GM19351 (cell line): ENCODE measurements around the gene EEA1.
"Not testable (repeated sequence)": the region's sequence is repeated elsewhere in the genome, so short reads cannot be mapped to it uniquely, and the experiment has no call there.

Experiments used
- ATAC-seq: cut with Tn5 transposase; IDR thresholded peaks from one replicate; pipeline ENCODE4 v1.9.1; 2021; ENCODE audit warnings: mild to moderate bottlenecking, moderate library complexity; ENCODE audit not compliant: unreplicated experiment

Gene EEA1

DNA sequence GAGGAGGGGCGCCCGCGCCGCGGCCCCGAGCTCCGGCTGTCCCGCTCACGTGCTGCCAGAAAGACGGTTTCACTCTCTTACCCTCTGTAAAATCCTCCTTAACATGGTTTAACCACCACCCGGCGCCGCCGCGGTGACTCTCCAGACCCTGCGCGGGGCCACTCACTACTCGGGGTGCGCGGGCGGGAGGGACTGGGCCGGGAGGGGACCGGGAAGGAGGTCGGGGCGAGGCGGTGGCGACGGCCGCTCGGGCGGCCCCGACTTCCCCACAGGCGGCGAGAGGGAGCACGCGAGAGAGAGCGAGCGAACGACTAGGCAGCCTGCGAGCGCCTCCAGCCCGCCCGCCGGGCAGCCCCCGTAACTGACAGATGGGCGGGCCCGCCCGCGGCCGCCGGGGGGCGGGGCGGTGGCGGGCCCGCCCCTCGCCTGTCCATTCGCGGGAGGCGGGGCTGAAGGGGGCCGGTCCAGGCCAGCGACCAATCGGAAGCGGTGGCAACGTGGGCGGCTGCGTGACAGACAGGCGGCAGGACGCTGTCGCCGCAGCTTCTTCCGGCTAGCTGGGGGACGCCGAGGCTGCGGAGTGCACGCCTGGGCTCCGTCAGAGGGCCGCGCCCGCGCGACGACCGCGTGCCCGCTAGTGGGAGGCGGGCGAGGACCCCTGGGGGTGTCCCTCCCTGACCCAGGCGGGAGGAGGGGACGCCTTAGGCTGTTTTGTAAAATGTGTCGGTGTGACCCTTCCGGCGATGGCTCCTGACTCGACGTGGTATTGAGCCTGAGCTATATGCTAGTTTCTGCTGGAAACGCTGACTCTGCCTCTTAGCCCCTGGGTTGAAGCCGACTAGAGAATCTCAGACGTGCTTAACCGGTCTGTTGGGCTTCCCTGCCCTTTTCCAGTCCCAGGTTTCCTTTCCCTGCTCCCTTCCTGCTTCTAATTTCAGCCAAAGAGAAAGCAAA lies at the start of gene EEA1:
TSS of gene EEA1 (minus strand) at position 334 of the 954 bp plus-strand sequence. CDS start at position 105, 229 bp downstream.
- peak; percentile 83 for ATAC-seq

DNA sequence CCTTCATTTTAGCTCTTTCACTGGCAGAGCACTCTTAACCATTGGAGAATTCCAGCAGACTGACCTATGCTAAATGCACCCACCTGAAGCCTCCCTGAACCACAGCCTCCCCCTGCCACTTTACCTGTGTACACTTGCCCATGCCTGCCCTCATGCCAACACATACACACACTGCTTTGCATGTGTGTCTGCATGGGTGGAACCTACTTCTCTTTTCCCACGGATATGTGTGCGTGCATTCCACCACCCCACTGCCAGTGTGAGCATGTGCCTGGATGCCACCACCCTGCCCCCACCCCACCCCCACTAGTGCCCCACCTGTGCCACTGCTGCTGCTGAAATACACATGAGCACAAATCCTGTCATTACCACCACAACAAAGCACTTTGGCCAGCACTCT lies 49.5 kb upstream of the EEA1 start:
- no peak for ATAC-seq

DNA sequence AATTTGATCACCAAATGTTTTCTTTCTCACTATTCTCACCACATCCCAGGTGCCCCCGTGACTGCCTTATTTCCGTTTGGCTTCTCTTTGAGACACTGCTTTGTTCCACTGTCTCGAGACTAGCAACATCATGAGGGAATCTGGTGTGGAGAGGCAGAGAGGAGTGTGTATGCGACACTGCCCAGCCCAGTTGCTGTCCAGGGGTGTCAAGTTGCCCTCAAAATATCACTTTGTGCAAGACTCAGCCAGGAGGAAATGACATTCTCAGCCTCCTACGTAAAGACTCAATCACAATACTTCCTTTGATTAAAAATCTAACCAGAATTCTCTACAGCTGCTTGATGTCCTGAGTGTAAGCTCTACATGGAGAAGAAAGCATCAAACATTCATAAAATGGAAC lies 48.2 kb upstream of the EEA1 start:
- ATAC-seq: no peak

- ATAC-seq: no peak
These were observed 45.7 kb upstream of the EEA1 start for GRCh38 chr12:92974759-92975158.

DNA sequence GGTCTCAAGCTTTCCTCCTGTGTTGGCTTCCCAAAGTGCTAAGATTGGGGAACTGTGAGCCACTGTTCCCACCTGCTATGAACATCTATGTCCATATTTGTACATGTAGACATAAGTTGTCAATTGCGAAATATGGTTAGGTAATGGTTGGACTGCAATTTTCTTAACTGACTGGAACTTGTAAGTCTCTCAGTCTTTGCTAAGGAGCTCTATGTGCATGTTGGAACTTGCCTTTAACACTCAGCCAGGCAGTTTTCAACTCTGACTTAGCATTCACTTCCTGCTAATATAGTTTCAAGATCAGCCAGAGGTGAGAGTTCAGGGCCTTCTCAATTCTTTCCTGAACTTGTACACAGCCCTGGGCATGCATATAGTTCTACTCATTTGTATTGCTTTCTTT lies 44.5 kb upstream of the EEA1 start:
- no peak for ATAC-seq

GRCh38 chr12:92971859-92972524 lies 42.9 kb upstream of the EEA1 start:
- ATAC-seq: no peak

- no peak for ATAC-seq
These were observed 39.2 kb upstream of the EEA1 start for GRCh38 chr12:92968176-92968813.

GRCh38 chr12:92964378-92964777 lies 35.3 kb upstream of the EEA1 start:
- not testable (repeated sequence) for ATAC-seq

GRCh38 chr12:92961949-92962348 lies 32.9 kb upstream of the EEA1 start:
- ATAC-seq: no peak

DNA sequence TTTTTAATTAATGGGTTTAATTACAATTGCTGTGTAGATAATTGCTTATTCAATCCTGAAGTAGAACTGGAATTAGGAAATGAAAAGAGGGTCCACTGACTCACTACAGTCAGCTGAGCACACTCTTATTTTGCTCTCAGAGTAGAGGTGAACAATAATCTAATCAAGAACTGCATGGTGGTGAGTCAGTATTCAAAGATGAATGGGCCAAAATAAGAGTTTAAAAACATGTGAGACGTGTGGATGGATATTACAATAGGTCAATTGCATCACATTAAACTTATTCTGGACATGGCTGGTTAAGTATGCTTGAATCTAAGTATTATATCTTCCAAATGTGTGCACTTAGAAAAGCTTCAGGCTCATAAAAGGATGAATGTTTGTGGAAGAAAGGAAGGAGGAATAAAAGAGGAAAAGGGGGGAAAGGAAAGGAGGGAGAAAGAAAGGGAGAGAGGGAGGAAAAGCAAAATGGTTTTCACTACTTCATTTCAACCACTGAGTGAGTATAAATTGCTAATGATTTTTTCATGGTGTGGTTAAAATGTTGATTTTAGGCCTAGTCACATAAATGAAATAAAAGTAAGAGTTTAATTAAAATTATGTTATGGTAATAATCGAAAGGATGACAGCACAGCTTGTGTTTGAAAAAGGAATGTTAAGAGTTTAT lies 27.0 kb upstream of the EEA1 start:
- ATAC-seq: no peak

- no peak for ATAC-seq
These were observed 24.7 kb upstream of the EEA1 start for GRCh38 chr12:92953747-92954146.

DNA sequence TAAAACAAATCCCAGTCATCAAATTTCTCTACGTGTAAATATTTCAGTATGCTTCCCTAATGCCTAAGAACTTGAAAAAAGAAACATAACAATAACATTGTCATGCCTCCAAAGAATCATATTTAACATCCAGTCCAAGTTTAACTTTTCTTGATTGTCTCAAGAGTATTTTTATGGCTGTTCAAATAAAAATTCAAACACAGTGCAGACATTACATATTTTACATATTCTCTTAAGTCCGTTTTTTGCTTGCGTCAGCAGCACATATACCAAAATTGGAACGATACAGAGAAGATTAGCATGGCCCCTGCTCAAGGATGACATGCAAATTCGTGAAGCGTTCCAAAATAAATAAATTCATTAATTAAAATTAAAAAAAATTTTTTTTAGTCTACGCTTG lies 23.3 kb upstream of the EEA1 start:
- ATAC-seq: no peak

- no peak for ATAC-seq
These were observed 21.9 kb upstream of the EEA1 start for GRCh38 chr12:92951006-92951405.

DNA sequence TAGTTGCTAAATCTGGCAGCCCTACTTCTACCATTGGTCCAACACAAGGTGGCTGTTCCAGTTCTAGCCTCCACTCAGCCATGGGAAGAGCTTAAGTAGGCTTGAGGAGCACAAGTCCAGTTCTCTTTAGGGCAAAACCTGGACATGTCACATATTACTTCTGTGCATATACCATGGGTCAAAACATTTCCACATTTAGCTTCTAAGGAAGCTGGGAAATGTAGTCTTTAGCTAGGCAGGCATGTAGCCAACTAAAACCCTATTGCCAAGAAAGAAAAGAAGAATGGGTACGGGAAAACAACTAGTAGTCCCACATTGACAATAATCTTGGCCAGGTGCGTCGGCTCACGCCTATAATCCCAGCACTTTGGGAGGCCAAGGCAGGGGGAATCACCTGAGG lies 20.9 kb upstream of the EEA1 start:
- no peak for ATAC-seq

- ATAC-seq: no peak
These were observed 20.4 kb upstream of the EEA1 start for GRCh38 chr12:92949466-92949865.

DNA sequence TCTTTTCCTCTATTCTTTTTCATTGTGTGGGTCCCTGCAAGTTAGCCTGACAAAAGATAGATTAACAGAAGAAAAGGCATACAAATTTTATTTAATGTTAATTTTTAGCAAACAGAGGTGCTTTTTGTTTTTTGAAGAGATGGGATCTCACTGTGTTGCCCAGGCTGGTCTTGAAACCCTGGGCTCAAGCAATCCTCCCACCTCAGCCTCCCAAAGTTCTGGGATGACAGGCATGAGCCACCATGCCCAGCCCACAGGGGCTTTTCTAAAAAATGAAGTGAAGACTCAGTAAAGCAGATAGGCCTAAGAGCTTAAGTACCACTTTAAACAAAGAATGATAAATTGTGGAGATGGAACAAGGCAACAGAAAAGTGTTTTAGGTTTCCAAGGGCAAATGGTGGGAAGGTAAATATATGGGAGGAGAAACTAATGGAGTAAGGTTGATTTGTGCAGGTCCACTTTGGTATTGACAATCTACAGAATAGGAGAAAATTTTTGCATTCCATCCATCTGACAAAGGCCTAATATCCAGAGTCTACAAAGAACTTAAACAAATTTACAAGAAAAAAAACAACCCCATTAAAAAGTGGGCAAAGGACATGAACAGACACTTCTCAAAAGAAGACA lies 18.6 kb upstream of the EEA1 start:
- no peak for ATAC-seq

- ATAC-seq: no peak
These were observed 16.6 kb upstream of the EEA1 start for GRCh38 chr12:92945659-92946220.

DNA sequence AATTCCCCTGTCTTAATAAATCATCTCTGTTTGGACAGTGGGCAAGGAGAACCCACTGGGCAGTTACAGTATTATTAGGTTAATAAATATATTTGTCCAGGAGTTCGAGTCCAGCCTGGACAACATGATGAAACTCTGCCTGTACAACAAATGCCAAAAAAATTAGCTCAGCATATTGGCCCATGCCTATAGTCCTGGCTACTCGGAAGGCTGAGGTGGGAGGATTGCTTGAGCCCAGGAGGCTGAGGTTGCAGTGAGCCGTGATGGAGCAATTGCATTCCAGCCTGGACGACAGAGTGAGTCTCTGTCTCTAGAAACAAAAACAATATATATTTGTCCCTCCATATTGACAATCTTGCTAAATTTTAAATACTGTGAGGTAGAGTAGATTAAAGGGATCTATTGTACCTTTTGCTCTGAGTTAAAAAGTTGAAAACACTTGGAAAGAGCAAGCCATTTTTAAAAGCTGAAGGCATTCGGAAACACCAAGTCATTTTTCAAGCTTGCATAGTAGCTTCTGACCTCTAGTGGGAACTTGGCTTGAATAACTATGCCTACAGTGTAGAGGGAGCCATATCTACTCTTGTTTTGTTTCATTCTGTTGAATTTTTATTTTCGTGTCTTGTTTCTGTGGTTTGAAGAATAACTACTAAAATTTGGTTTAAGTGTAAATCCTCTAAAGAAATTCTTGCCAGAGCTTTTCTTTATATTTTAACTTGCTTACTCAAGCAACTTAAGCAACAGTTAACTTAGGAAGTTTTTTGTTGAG lies 14.6 kb upstream of the EEA1 start:
- ATAC-seq: no peak

DNA sequence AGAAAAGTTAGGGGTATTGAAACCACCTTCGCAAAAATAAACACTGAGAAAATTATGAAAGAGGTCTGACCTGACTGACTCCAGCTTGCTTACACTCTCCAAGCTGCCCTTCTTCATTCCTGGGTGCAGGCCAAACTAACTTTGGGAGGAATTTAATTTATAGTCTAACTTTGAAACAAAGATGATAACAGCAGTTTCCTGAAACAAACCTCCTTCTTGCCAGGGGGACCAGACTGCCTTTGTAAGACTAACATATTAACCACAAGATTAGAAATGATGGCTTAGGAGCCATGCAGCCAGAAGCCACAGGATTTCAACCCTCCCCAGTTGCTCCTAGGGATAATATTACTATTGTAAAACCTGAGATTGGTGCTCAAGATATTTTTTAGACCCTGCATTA lies 13.8 kb upstream of the EEA1 start:
- no peak for ATAC-seq

GRCh38 chr12:92939116-92939515 lies 10.0 kb upstream of the EEA1 start:
- no peak for ATAC-seq
